Measurements from ENCODE around the gene TMEM229B. TPM values are rescaled to one million over a fixed set of nuclear protein-coding genes. Genes with fewer than 3 reads are reported as not detected.

TMEM229B gene
- total RNA-seq, 1 donor from 2014 or later = 5.5 TPM

DNA sequence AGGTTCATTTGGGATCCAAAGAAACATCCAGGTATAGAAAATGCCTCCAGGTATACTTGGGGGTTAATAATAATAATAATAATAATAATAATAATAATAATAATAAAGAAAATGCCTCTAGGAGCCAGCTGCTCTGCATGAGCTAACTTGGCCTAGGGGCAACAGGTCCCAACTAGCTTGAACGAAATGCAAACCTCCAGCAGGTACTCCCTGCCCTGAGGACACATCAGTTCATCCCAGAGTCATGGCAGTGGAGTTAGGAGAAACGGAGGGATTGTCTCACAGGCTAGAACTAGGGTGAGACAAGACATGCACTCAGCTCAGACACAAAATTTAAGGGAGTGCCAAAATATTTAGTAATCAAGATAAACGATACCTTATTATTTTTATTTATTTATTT lies 12.5 kb upstream of the TMEM229B start:
- Histone ChIP-seq H3K4me1 (no peaks in the 10 kb centered on the region), H3K9me3 (no peaks in the 10 kb centered on the region), H3K36me3 (no peaks in the 10 kb centered on the region), H3K4me3 (no peak overlapping the region), H3K27ac (no peak overlapping the region), H3K27me3 (no peaks in the 10 kb centered on the region)
- TF ChIP-seq, protein P1, sequence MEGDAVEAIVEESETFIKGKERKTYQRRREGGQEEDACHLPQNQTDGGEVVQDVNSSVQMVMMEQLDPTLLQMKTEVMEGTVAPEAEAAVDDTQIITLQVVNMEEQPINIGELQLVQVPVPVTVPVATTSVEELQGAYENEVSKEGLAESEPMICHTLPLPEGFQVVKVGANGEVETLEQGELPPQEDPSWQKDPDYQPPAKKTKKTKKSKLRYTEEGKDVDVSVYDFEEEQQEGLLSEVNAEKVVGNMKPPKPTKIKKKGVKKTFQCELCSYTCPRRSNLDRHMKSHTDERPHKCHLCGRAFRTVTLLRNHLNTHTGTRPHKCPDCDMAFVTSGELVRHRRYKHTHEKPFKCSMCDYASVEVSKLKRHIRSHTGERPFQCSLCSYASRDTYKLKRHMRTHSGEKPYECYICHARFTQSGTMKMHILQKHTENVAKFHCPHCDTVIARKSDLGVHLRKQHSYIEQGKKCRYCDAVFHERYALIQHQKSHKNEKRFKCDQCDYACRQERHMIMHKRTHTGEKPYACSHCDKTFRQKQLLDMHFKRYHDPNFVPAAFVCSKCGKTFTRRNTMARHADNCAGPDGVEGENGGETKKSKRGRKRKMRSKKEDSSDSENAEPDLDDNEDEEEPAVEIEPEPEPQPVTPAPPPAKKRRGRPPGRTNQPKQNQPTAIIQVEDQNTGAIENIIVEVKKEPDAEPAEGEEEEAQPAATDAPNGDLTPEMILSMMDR (IDR thresholded peaks at IDR 0.05) = no peak
- intact Hi-C loops (cut with DNase I) = no loop called here
- no peak for DNase-seq (ENCODE audit: low spot score in 2 of 2)

DNA sequence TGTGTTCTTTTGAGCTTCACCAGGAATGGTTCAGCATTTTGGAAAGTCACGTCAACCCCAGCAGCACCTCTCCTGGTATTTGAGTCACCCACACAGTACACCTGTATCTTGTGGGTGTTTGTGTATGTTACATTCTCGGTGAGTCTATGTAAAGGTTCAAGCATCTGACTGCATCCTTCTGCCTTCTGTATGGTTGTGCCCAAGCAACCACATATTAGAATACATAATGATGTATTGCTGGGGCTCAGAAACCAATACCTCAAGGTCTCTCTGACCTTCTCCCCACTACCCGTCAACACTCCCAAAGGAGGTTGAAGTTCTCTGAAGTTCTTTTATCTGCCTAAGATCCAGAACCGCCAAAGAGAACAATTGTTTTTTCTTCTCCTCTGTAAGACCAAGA lies 9.2 kb upstream of the TMEM229B start:
- intact Hi-C loops (cut with DNase I) = no loop called here
- no peak overlapping the region for H3K4me3 ChIP-seq
- H3K27me3 ChIP-seq = no peaks in the 10 kb centered on the region
- no peaks in the 10 kb centered on the region for H3K36me3 ChIP-seq
- H3K27ac ChIP-seq = no peak overlapping the region
- DNase-seq (ENCODE audit: low spot score in 2 of 2) = no peak
- H3K4me1 ChIP-seq = no peaks in the 10 kb centered on the region
- TF ChIP-seq, protein P1 (IDR thresholded peaks at IDR 0.05) = no peak
- peaks cover 7 to 16% of the 10 kb centered on the region in 2 donors for H3K9me3 ChIP-seq

DNA sequence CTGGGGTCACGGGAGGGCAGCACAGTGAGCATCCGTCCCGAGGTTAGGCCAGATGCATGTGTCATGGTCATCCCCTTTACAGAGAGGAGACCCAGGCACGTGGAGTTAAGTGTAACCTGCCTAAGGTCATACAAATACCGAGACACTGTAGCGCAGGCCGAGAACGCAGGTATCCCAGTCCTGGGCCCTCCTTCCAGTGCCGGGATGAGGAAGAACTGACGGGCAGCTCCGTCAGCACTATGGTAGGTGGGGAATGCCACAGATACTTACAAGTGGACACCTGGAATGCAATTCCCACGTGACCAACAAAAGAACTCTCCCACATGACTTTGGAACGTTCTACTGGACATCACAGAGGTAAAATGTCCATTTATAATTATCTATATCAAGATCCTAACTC lies 8.7 kb upstream of the TMEM229B start:
- H3K27me3 ChIP-seq = no peaks in the 10 kb centered on the region
- intact Hi-C loops (cut with DNase I) = no loop called here
- TF ChIP-seq, protein P1 (IDR thresholded peaks at IDR 0.05) = no peak
- H3K4me3 ChIP-seq = no peak overlapping the region
- H3K36me3 ChIP-seq = no peaks in the 10 kb centered on the region
- DNase-seq (ENCODE audit: low spot score in 2 of 2) = no peak
- H3K27ac ChIP-seq = no peak overlapping the region
- peaks cover 7 to 16% of the 10 kb centered on the region in 2 donors for H3K9me3 ChIP-seq
- no peaks in the 10 kb centered on the region for H3K4me1 ChIP-seq

DNA sequence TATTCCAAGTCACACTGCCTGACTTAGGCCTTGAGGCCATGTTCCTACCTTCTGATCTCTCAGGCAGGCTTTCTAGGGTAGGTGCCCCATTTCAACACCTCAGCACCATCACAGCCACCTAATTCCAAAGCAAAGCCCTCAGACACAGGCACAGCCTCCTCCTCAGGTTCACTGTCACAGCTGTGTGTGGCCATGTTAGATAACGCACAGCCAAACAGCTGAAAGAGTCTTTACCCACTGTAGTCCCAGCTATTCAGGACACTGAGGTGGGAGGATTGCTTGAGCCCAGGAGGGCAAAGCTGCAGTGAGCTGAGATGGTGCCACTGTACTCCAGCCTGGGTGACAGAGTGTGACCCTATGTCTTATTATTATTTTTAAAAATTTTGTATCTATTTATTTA lies 7.3 kb upstream of the TMEM229B start:
- Histone ChIP-seq H3K36me3 (no peaks in the 10 kb centered on the region), H3K27me3 (no peaks in the 10 kb centered on the region), H3K9me3 (peaks cover 7 to 16% of the 10 kb centered on the region in 2 donors), H3K4me3 (no peak overlapping the region), H3K27ac (no peak overlapping the region), H3K4me1 (no peaks in the 10 kb centered on the region)
- no peak for DNase-seq (ENCODE audit: low spot score in 2 of 2)
- TF ChIP-seq, protein P1 (IDR thresholded peaks at IDR 0.05) = no peak
- intact Hi-C loops (cut with DNase I) = no loop called here

DNA sequence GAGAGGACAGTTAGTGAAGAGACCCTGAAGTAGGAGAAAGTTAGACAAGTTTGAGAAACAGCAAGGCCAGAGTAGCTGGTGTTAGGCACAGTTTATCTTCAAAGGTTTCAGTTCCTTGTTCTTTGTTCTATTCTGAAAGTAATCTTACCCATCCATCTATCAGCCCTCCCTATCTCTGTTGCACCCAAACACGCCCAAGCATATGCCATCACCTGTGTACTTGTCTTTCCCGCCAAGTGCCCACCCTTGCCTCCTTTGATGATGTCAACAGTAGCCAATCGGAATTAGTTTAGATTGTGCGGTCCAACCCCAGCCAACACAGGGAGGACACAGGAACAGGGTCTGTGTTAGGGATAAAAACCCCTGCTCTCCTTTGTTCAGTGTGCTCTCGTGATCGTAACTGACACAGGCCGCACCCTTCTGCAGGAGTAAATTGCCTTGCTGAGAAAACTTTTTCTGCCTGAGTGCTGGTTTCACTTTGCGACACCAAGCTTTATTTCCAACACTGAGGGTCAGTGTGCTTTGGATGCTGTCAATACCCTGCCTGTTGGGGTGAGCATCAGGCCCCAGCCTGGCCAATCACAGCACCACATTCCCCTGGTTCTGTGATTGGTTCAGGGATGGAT lies 4.7 kb upstream of the TMEM229B start:
- Histone ChIP-seq H3K4me3 (no peak overlapping the region), H3K9me3 (peaks cover 7 to 16% of the 10 kb centered on the region in 2 donors)
- intact Hi-C loops (cut with DNase I) = no loop called here

More for the DNA sequence above, 4.7 kb upstream of the TMEM229B start:
- DNase-seq (ENCODE audit: low spot score in 2 of 2) = no peak
- TF ChIP-seq, protein P1 (IDR thresholded peaks at IDR 0.05) = no peak
- Histone ChIP-seq H3K4me1 (no peaks in the 10 kb centered on the region), H3K36me3 (no peaks in the 10 kb centered on the region), H3K27ac (no peak overlapping the region), H3K27me3 (no peaks in the 10 kb centered on the region)

All from ascending aorta (tissue), 2 donors.